Activated CD4-positive, CD25-positive, alpha-beta regulatory T cell (primary cell): ENCODE data around the gene IMMT.

Experiments
- DNase-seq, 4 experiments: peaks; one replicate each; lab custom pipeline; 2025; lab: John Stamatoyannopoulos, UW

Gene IMMT

DNA sequence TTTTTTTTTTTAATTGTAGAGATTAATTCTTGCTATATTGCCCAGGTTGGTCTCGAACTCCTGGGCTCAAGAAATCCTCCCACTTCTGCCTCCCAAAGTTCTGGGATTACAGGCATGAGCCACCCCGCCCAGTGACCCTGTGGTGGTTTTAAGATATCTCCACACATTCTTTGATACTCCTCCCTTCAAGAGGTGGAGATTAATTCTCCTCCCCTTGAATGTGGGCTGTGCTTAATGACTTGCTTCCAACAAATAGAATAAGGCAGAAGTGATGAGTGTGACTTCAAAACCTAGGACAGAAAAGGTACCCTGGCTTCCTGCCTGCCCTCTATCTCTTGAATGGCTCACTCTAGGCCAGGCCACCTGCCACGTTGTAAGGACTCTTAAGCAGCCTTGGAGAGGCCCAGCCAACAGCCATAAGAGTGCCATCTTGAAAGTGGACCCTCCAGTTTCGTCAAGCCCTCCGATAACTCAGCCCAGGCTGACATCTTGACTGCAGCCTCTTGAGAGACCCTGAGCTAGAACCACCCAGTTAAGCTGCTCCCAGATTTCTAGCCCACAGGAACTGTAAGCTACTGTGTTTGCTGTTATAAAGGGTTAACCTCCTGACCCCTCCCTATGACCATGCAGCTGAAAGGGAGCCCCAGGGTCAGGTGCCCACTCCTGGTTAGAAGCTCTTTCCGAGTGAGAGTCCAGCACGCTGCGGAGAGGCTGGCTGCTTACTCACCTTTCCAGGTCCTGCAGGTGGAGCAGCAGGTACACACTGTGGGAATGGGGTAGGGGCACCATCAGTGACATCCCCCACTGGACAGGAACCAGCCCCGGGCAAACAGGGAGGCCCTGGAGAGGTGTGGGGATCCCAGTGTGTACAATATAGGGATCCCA is 31.6 kb upstream of the IMMT start:
- DNase-seq = no peak

- no peak for DNase-seq
These were observed 30.8 kb upstream of the IMMT start for GRCh38 chr2:86226070-86226469.

- DNase-seq = peak in 3 of 4 experiments; percentile 24 to 35 (median 27)
These were observed 30.3 kb upstream of the IMMT start for GRCh38 chr2:86225581-86225980.

- no peak for DNase-seq
These were observed 29.5 kb upstream of the IMMT start for GRCh38 chr2:86224645-86225355.

DNA sequence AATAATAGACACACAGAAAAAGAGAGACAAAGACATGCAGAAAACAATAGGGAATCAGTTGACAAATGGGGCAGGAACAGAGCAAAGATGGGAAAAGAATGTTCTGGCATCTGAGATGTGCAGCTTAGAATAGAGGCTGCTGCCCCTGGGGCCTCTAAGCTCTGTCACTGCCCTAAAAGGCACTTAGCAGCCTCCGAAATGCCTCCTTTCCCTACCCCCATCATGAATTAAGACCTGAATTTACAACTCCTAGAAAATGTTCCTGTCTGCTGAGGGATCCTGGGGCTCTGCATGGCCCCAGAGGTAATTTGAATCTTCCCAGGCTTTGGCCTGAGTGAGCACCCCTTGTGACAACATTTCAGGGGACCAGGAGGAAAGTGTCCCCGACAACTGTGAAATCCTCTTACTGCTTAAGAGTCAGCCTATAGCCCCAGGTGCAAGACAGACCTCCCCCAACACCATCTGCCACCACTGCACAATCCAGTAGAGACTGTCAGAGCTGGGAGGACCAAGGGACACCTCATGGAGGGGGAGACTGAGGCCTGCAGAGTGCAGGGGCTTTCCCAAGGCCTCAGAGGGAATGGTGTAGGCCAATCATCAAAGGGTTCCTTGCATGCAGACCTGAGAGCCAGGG is 28.8 kb upstream of the IMMT start:
- DNase-seq = no peak

DNA sequence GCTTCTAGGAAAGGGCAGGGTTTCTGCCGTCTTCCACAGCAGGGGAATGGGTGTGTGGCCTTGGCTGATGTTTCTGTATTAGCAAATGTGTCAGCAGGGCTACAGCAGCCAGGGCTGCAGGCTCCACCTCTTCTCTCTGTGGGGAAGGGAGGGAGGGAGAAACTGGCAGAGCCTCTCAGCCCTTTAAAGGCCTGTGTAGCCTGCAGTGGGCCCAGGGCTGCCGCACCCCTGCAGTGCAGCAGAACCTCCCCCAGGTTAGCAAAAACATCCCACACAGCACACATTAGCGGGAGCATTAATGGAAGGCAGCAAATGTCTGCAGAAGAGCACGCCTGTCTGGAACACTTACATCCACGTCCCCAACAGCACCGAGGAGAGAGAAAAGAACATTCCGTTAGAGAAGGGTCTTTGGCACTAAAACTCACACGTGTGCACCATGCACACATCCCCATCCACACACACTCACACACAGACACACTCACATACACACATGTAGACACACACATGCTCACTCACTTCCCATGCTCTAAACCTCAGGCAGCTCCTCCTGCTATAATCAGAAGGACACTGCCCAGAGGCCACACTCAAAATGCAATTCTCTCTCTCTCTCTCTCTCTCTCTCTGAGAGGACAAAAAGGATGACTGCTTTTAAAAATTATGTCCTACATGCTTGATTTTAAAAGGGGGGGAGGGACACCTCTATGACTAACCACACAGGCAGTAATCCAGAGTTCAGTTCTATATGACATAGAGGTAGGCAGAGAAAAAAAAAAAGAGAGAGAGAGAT is 28.1 kb upstream of the IMMT start:
- no peak for DNase-seq

GRCh38 chr2:86221066-86221684 is 25.9 kb upstream of the IMMT start:
- peak in 1 of 4 experiments; percentile 15 for DNase-seq

DNA sequence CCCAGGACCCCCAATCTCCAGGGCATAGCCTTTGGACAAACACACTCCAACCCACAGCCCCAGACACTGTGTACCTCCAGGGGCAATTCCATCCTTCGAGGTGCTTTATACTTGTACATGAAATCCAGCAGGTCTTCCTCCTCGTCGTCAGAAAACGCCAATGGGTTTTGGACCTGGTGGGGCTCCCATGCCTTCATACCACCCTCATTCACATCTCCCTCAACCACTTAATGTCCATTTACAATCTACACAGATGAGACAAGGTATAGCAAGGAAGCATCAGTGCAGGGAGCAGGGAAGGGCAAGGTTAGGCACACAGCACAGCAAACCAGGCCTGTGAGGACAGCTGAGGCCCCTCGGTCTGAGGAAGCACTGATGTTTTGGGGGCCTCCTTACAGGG is 24.6 kb upstream of the IMMT start:
- no peak for DNase-seq

DNA sequence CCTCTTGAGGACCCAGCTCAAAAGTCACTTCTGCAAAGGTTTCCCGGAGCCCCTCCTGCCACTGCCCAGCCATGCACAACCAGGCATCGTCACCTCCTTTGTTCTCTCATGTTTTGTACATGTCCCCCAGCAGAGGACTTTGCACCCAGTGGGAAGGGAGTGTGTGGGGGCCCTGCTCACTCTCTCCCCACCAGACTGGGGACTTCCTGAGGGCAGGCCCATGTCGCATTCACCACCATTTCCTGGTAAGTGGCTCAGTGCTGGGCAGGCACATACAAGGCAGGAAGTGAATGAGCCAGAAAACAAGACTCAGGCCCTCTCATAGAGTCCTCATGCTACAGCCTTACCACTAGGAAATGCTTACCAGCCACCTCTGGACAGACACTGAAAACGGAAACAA is 22.9 kb upstream of the IMMT start:
- no peak for DNase-seq

- no peak for DNase-seq
These were observed 21.6 kb upstream of the IMMT start for GRCh38 chr2:86216575-86217555.

- no peak for DNase-seq
These were observed 19.2 kb upstream of the IMMT start for GRCh38 chr2:86214503-86214832.

- no peak for DNase-seq
These were observed 18.6 kb upstream of the IMMT start for GRCh38 chr2:86213699-86214502.

DNA sequence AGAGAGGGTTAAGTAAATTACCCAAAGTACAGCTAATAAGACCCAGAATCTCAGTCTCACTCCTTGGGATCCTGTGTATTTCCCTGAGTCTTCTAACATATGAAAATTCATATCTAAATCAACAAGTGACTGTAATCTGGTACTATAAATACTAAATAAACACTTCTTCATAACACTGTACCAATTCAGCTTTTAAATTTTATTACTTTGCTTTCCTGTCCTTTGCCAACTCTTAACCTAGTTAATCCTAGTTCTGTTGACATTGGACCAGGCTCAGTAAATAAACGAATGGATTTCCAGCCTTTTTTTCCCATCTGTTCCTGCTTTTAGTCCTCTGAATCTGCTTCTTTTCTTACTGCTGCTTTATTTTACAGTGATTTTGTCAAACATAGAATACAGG is 17.8 kb upstream of the IMMT start:
- DNase-seq = no peak

DNA sequence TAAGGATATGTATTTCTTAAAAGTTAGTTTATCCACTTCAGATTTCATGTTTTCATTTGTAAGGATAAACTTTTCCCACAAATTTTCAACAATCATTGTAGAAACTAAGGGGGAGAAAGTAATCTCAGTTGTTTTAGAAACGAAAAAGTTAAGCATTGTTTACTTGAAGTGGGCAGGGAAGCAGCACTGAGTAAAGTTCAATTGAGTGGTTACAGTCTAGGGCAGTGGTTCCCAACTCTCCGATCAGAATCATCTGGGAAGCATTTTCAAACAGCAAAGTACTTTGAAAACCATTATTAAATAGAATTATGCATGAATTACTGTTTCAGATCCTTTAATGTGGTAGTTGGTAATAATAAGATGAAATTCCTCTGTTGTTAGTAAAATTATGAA is 16.5 kb upstream of the IMMT start:
- DNase-seq = no peak

GRCh38 chr2:86211033-86211795 is 16.0 kb upstream of the IMMT start:
- no peak for DNase-seq

- DNase-seq = no peak
These were observed 9.2 kb upstream of the IMMT start for GRCh38 chr2:86204458-86204857.

DNA sequence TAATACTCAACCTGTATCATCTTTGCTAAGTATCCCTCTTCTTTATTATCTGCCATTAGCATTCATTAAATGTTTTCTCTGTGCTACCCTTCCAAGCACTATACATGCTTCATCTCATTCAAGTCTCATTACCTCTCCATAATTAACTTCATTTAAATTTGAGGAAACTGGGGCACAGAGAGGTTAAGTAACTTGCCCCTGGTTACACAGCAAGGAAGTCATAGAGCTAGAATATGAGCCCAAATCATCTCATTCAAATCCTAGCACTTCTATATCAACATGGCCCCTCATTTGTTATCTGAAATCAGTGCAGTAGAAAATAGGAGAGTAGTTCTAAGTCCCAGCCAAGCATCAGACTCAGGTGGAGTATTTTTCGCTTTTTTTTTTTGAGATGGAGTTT is 8.4 kb upstream of the IMMT start:
- DNase-seq = no peak

DNA sequence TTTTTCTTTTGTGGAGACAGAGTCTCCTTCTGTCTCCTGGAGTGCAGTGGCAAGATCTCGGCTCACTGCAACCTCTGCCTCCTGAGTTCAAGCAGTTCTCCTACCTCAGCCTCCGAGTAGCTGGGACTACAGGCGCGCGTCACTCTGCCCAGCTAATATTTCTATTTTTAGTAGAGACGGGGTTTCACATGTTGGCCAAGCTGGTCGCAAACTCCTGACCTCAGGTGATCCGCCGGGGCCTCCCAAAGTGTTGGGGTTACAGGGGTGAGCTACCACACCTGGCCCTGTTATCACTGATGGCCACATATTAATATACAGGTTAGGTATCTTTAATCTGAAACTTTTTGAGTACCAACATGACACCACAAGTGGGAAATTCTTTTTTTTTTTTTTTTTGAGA is 7.4 kb upstream of the IMMT start:
- DNase-seq = no peak

DNA sequence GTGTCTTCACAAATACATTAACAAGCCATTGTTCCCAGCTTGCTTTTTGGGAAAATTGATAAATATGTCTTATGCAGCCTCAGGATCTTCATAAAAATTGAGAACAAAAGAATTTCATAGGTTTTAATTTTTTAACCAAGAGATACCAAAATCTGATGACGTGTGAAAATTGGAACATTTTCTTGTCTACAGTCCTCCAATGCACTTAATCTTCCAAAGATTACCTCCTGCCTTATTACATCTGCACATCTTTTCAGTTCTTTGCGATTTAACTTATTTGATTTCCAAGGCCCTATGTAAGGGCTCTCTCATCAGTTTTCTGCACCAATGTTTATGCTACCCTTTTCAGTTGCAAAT is 7.1 kb upstream of the IMMT start:
- DNase-seq = no peak
